ENCODE results near the gene ACLY. TPM values are rescaled to one million over a fixed set of nuclear protein-coding genes. Genes with fewer than 3 reads are reported as not detected.

The ACLY gene
- polyA plus RNA-seq, 2 of the 4 experiments (the other 2 are of a cell fraction), result 355 to 376 TPM

- ChIA-PET CTCF (interaction anchor here (0.9 to 2.5 kb wide), 6 partner anchors 13 to 222 kb away, joined by 3 to 8 read pairs (median 4); partner anchors contain the start of gene P3H4), POLR2A (no interaction called here)
- no peak overlapping the region for H3K4me2 ChIP-seq
- ATAC-seq, result no peak
- 72% methylated on average over 9 of the region's 9 CpGs for WGBS (ENCODE audit: missing lambda C conversion rate)
- DNase-seq (ENCODE audit: low read depth in 1 of 2, low spot score in 1 of 2), result no peak
- no peak overlapping the region for H3K4me3 ChIP-seq
- no peak overlapping the region for H3K27ac ChIP-seq
- H3K4me1 ChIP-seq, result peaks cover 11% of the 10 kb centered on the region; the same call in 2 of the 3 replicates
- no peak for FAIRE-seq
- H3K9me3 ChIP-seq, result no peaks in the 10 kb centered on the region
- TF ChIP-seq POLR2A (IDR thresholded peaks at IDR 0.05; ENCODE audit: low read length), result no peak
- peak; percentile 39; the same call in 1 of the 2 replicates for TF ChIP-seq HOXA7 (CRISPR knock-in tag; IDR thresholded peaks at IDR 0.05)
- no peak for TF ChIP-seq JUNB (IDR thresholded peaks at IDR 0.05)
- no peak for TF ChIP-seq BHLHE40 (IDR thresholded peaks at IDR 0.05; ENCODE audit: low read depth, low read length)
- TF ChIP-seq EHF (CRISPR knock-in tag; IDR thresholded peaks at IDR 0.05), result no peak
Observed at GRCh38 chr17:41869426-41869825, 49.3 kb downstream of the ACLY start.

GRCh38 chr17:41868568-41868967 lies 50.2 kb downstream of the ACLY start:
- H3K4me1 ChIP-seq, result peaks cover 18% of the 10 kb centered on the region
- H3K4me3 ChIP-seq, result no peak overlapping the region
- DNase-seq (ENCODE audit: low read depth in 1 of 2, low spot score in 1 of 2) (no peak), ATAC-seq (no peak), FAIRE-seq (no peak)
- no peak overlapping the region for H3K4me2 ChIP-seq
- ChIA-PET POLR2A (interaction anchor here (0.6 kb wide), 1 partner anchor 61 kb away, joined by 3 read pairs; no protein-coding TSS in a partner anchor), CTCF (interaction anchor here (1.0 to 2.7 kb wide), 7 partner anchors 10 to 91 kb away, joined by 3 to 10 read pairs (median 4); partner anchors contain the start of genes ODAD4 and P3H4)
- no peak overlapping the region for H3K27ac ChIP-seq
- H3K9me3 ChIP-seq, result no peaks in the 10 kb centered on the region
- 85% methylated on average over 3 of the region's 3 CpGs for WGBS (ENCODE audit: missing lambda C conversion rate)
- TF ChIP-seq FOXS1 (CRISPR knock-in tag; IDR thresholded peaks at IDR 0.05), result no peak
- no peak for TF ChIP-seq EHF (CRISPR knock-in tag; IDR thresholded peaks at IDR 0.05)
- TF ChIP-seq ZNF302 (CRISPR knock-in tag; IDR thresholded peaks at IDR 0.05), result no peak
- TF ChIP-seq RAD21 (conservative IDR thresholded peaks at IDR 0.05 in 1 of 2, IDR thresholded peaks at IDR 0.05 in 1 of 2), result no peak
- TF ChIP-seq HOXB5 (CRISPR knock-in tag; IDR thresholded peaks at IDR 0.05), result no peak

- FAIRE-seq (no peak), DNase-seq (ENCODE audit: low read depth in 1 of 2, low spot score in 1 of 2) (no peak), ATAC-seq (no peak)
- POLR2A ChIA-PET, result interaction anchor here (0.6 to 2.2 kb wide), 12 partner anchors 13 to 177 kb away, joined by 3 to 13 read pairs (median 4); partner anchors contain the start of genes ACLY, EIF1, FKBP10 and ODAD4
- Histone ChIP-seq H3K27ac (peak overlapping the region; percentile 63 to 94), H3K4me3 (peak overlapping the region; percentile 89; the same call in 1 of the 3 replicates), H3K9me3 (no peaks in the 10 kb centered on the region), H3K4me2 (peak overlapping the region; percentile 88), H3K4me1 (peaks cover 36% of the 10 kb centered on the region)
- TF ChIP-seq USF2 (IDR thresholded peaks at IDR 0.05), result no peak
- no peak for TF ChIP-seq HES2 (IDR thresholded peaks at IDR 0.05)
- TF ChIP-seq HOXA7 (CRISPR knock-in tag; IDR thresholded peaks at IDR 0.05), result peak; percentile 96
- no peak for TF ChIP-seq SMC3 (IDR thresholded peaks at IDR 0.05)
- peak; percentile 50; the same call in 1 of the 2 replicates for TF ChIP-seq MAX (IDR thresholded peaks at IDR 0.05)
- TF ChIP-seq ELK1 (IDR thresholded peaks at IDR 0.05; ENCODE audit: low read depth, low read length), result no peak
- TF ChIP-seq CBX2 (IDR thresholded peaks at IDR 0.05; ENCODE audit: borderline replicate concordance, low read depth), result no peak
- TF ChIP-seq TFCP2L1 (CRISPR knock-in tag; IDR thresholded peaks at IDR 0.05), result 0 out of 2 replicates have a peak, but pooled peaks have one; percentile 50
- TF ChIP-seq RNF2 (IDR thresholded peaks at IDR 0.05; ENCODE audit: borderline replicate concordance, low read depth), result no peak
- peak; percentile 84; the same call in 1 of the 2 replicates for TF ChIP-seq PBX3 (IDR thresholded peaks at IDR 0.05)
- TF ChIP-seq FOSB (CRISPR knock-in tag; IDR thresholded peaks at IDR 0.05), result peak; percentile 73; the same call in 1 of the 2 replicates
- TF ChIP-seq FOXS1 (CRISPR knock-in tag; IDR thresholded peaks at IDR 0.05), result no peak
- TF ChIP-seq NPAS2 (CRISPR knock-in tag; IDR thresholded peaks at IDR 0.05; ENCODE audit: borderline replicate concordance), result no peak
- TF ChIP-seq RARB (CRISPR knock-in tag; IDR thresholded peaks at IDR 0.05), result peak; percentile 47; the same call in 1 of the 2 replicates
- 0 out of 2 replicates have a peak, but pooled peaks have one; percentile 9 for TF ChIP-seq TP53 (CRISPR knock-in tag; IDR thresholded peaks at IDR 0.05)
- peak; percentile 53; the same call in 1 of the 2 replicates for TF ChIP-seq RFX5 (IDR thresholded peaks at IDR 0.05)
- no peak for TF ChIP-seq CEBPB (IDR thresholded peaks at IDR 0.05)
- no peak for TF ChIP-seq HDAC2 (IDR thresholded peaks at IDR 0.05)
- TF ChIP-seq ZNF302 (CRISPR knock-in tag; IDR thresholded peaks at IDR 0.05), result no peak
- no peak for TF ChIP-seq JUNB (IDR thresholded peaks at IDR 0.05)
- no peak for TF ChIP-seq RAD21 (conservative IDR thresholded peaks at IDR 0.05 in 1 of 2, IDR thresholded peaks at IDR 0.05 in 1 of 2)
- WGBS (ENCODE audit: missing lambda C conversion rate), result 3% methylated on average over 10 of the region's 10 CpGs
- CTCF ChIA-PET, result interaction anchor here (0.6 to 2.9 kb wide), 11 partner anchors 16 to 319 kb away, joined by 3 to 11 read pairs (median 5); partner anchors contain the start of genes JUP and P3H4
Observed at GRCh38 chr17:41865596-41865893, 53.2 kb downstream of the ACLY start.
